Hematopoietic multipotent progenitor cell treated with erythropoietin and hydrocortisone succinate and interleukin-3 and kit ligand, for 4 days (in vitro differentiated cells): ENCODE measurements around the gene PRAMEF8.
"Not testable (repeated sequence)": the region's sequence is repeated elsewhere in the genome, so short reads cannot be mapped to it uniquely, and the experiment has no call there.

ENCODE experiments used
- DNase-seq: peaks from one replicate; pipeline ENCODE4 v3.0.0-alpha.2; 2015

PRAMEF8 gene

DNA sequence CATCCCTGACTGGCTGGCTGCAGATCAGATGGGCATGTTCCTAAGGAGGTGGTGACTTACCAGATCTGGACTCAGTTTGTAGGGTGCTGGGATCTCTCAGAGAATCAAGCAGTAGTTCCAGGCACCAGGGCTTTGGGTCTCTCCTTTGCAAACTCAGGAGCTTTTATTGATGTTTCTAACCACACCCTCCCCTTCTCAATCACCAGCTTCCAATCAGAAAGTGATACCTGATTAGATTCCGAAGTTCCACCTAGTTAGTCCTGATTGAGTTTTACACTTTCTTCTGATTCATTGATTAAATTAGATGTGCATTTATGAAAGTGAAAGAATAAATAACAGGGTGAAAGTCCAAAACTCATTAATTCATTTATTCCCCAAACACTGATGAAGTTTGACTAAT is at the start of gene PRAMEF8:
Gene PRAMEF8, minus strand, starts transcription at position 101 of the 400 bp plus-strand sequence. CDS start 1,046 bp downstream, outside the sequence.
- not testable (repeated sequence) for DNase-seq

DNA sequence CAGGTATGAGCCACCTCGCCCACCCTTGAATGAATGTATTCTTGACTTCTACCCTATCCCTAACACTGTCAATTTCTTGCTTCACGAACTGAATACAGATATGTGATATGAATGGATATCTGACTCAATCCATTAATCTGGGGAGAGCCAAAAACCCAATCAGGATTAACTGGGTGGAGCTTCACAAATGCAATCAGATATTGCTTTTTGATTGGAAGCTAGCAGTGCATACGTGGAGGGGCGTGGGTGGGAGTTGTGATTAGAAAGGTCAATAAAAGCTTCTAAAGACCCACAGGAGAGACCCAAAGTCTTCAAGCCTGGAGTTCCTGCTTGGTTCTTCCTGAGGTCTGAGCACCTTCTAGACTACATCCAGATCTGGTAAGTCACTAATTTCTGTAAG is 30.3 kb upstream of the PRAMEF8 start, which contains the start of gene PRAMEF15:
Gene PRAMEF15, plus strand, starts transcription at position 301 of the 400 bp plus-strand sequence. CDS start 2,827 bp downstream, outside the sequence.
- DNase-seq, result not testable (repeated sequence)

DNA sequence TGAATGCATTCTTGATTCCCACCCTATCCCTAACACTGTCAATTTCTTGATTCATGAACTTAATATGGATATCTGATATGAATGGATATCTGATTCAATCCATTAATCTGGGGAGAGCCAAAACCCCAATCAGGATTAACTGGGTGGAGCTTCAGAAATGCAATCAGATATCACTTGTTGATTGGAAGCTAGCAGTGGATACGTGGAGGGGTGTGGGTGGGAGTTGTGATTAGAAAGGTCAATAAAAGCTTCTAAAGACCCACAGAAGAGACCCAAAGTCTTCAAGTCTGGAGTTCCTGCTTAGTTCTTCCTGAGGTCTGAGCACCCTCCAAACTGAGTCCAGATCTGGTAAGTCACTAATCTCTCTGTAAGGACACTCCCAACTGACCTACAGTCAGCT is 18.3 kb upstream of the PRAMEF8 start, which contains the start of gene PRAMEF33:
Gene PRAMEF33, plus strand, starts transcription at position 301 of the 400 bp plus-strand sequence. CDS start 2,416 bp downstream, outside the sequence.
- not testable (repeated sequence) for DNase-seq

DNA sequence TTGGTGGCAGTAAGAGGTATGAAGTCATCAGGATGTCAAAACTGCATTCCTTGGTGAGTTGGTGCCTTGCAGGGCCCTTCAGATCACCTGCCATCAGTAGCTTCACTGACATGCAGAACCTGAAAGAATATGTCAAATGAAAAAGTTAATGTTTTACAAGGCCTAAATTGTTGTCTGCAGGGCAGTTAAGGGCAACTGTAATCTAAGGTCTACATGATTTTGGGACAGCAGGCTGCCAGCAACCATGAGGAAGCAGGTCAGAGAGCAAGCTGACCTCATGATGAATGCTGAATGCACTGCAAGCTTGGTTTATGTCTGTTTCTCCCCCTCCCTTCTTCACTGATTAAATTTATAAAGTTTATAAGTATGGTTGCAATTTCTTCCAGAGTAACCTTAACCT is 17.3 kb upstream of the PRAMEF8 start:
- not testable (repeated sequence) for DNase-seq

DNA sequence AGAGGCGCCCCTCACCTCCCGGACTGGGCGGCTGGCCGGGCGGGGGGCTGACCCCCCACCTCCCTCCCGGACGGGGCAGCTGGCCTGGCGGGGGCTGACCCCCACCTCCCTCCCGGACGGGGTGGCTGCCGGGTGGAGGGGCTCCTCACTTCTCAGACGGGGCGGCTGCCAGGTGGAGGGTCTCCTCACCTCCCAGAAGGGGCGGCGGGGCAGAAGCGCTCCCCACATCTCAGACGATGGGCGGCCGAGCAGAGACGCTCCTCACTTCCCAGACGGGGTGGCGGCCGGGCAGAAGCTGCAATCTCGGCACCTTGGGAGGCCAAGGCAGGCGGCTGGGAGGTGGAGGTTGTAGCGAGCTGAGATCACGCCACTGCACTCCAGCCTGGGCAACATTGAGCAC is 13.8 kb upstream of the PRAMEF8 start:
- DNase-seq, result not testable (repeated sequence)

DNA sequence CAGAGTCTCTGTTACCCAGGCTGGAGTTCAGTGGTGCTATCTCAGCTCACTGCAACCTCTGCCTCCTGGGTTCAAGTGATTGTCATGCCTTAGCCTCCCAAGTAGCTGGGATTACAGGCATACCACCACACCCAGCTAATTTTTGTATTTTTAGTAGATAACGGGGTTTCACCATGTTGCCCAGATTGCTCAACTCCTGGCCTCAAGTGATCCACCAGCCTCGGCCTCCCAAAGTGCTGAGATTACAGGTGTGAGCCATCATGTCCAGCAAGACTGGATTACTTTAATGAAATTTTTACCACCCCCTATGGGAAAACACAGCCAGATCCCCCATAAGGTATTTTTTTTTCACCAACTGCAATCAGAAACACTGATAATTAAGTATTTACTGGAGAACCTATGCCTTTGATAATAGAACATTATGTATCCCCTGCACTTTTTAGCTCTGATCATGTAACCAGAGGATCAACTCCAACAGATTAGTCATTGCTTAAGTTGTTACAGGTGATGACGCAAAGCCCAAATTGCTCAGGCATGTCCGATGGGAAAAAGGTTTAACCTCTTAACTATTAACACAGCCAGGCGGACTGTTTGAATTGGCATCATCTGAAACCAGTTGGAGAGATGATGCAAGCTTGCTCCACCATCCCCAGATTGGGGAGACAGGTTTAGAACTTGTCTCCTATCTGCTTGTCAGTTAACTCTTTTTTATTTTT is 12.4 kb upstream of the PRAMEF8 start:
- DNase-seq, result not testable (repeated sequence)

DNA sequence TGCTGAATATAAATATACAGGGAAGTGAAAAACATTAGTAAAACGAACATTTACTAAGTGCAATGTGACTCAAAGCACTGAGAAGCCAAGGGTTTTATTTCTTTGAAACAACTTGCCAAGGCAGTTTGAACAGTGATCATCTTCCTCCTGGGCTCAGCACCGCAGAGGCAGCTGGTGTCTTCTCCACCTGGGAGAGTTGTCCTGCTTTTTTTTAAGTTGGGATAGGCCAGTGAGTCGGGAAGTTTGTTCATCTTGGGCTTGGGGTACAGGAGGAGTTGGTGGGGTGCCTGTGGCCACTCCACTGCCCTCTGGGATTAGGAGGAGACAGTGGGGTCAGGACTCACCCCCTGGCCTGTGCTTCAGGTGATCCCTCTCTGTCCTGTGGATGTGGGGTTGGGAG is 4.1 kb upstream of the PRAMEF8 start:
- DNase-seq, result not testable (repeated sequence)

DNA sequence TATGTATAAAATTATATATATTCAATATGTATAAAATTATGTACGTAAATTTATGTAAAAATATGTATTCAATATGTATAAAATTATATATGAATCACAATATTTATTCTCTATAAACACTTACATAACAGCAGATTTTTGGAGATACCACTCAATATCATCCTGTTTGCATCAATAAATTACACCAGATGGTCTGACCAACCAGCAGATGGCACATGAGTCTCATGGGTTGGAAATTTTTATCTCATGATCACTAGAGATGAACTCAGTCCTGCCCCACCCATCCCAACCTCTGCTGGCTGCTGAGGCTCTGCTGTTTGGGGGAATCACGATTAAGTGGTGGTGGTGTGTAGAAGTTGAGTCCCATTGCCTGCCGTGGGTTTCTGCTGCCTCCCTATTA is 5.3 kb downstream of the PRAMEF8 start:
- DNase-seq, result not testable (repeated sequence)

DNA sequence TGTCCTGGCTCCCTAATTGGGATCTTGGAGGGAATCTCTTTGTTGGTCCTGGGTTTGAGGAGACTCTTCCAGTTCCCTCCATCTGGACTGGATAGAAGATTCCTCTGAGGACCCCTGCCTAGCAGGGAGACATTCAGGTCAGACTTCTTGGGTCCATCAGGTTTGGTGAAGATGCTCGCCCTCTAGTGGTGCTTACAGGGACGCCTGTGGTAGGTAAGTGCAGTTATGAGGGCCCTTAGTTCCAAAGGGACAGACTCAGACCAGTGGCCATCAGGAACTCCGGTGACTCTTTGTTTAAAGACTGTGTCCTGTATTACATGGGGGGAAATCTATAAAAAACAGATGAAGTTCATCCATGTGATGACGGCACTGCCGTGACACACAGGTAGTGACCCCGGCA is 7.9 kb downstream of the PRAMEF8 start:
- DNase-seq, result not testable (repeated sequence)

DNA sequence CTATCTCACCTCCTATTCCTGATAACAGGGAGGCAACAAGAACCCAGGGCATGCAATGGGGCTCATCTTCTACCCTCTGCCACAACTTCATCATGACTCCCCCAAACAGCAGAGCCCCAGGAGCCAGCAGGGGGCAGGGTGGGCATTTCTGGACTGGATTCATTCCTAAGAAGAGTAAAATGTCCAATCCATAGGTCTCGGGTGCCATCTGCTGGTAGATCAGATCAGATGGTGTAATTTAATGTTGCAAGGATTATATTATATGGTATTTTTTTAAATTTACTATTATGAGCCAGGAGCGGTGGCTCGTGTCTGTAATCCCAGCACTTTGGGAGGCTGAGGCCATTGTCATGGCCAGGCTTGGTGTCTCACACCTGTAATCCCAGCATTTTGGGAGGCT is 19.8 kb downstream of the PRAMEF8 start:
- DNase-seq, result not testable (repeated sequence)

DNA sequence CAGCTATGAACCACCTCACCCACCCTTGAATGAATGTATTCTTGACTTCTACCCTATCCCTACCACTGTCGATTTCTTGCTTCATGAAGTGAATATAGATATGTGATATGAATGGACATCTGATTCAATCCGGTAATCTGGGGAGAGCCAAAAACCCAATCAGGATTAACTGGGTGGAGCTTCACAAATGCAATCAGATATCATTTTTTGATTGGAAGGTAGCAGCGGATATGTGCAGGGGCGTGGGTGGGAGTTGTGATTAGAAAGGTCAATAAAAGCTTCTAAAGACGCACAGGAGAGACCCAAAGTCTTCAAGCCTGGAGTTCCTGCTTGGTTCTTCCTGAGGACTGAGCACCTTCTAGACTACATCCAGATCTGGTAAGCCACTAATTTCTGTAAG is 31.0 kb downstream of the PRAMEF8 start, which contains the start of gene PRAMEF5:
Gene PRAMEF5, plus strand, starts transcription at position 301 of the 400 bp plus-strand sequence. CDS start 5,071 bp downstream, outside the sequence.
- DNase-seq, result not testable (repeated sequence)

DNA sequence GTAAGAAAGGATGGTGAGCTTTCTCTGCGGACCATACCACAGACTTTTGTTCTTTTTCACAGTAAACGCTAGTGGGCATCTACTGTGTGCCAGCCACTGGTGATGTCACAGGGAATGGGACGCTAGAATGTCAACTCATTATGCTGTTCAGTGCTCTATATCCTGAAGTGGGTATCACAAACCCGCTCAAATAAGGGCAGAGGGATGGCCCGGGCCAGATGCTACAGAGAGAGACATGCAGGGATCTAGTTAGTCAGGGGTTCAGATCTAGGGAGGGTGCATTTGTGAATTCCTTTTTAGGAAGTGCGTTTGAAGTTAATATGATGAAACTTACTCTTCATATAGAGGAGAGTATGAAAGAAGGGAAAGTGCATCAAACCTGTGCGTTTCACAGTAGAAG is 37.8 kb downstream of the PRAMEF8 start:
- not testable (repeated sequence) for DNase-seq

DNA sequence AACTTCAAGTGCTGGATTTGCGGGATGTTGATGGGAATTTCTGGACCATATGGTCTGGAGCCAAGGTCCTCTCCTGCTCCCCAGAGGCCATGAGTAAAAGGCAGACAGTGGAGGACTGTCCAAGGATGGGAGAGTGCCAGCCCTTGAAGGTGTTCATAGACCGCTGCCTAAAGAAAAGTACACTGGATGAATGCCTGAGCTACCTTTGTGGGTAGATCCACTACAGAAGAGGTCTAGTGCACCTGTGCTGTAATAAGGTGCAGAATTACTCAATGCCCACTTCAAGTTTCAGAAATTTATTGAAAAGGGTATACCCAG is 38.4 kb downstream of the PRAMEF8 start:
- not testable (repeated sequence) for DNase-seq

DNA sequence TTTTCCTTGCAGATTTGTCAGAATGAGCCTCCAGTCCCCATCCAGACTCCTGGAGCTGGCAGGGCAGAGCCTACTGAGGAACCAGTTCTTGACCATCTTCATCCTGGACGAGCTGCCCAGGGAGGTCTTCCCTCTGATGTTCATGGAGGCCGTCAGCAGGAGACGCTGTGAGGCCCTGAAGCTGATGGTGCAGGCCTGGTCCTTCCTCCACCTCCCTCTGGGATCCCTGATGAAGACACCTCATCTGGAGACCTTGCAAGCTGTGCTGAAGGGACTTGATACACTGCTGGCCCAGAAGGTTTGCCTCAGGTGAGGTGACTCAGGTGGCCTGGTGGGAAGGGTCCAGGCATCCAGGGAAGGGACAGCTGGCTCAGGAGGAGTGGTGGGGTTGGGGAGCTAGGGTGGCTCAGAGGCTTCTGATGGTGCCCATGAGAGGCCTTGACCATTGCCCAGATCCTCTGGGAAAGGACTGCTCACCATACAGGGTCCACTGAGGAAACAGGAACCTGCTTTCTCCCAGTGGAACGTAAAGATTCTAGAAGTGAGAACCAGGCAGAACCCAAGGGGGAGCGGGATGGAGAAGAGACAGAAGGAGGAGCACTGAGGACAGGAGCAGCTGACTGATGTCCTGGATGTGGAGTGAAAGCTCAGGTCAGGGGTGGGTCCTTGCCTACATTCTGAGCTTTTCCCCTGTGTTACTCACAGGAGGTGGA is 38.9 kb downstream of the PRAMEF8 start:
- DNase-seq, result not testable (repeated sequence)

DNA sequence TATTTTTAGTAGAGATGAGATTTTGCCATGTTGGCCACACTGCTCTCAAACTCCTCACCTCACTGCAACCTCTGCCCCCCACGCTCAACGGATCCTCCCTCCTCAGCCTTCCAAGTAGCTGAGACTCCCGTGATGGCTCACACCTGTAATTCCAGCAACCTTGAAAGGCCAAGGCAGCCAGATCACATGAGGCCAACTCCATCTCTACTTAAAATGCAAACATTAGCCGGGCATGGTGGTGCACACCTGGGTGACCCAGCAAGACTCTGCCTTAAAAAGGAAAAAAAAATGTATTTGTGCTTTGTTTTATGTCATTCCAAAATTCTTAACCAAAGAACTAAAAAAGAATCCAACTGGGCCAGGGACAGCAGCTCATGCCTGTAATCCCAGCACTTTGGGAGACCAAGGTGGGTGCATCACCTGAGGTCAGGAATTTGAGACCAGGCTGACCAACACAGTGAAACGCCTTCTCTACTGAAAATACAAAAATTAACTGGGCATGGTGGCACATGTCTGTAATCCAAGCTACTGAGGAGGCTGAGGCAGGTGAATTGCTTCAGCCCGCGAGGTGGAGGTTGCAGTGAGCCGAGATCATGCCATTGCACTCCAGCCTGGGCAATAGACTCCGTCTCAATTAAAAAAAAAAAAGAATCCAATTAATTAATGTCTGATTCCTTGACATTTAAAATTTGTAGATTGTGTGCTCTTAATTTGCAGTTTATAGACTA is 41.2 kb downstream of the PRAMEF8 start:
- DNase-seq, result not testable (repeated sequence)

DNA sequence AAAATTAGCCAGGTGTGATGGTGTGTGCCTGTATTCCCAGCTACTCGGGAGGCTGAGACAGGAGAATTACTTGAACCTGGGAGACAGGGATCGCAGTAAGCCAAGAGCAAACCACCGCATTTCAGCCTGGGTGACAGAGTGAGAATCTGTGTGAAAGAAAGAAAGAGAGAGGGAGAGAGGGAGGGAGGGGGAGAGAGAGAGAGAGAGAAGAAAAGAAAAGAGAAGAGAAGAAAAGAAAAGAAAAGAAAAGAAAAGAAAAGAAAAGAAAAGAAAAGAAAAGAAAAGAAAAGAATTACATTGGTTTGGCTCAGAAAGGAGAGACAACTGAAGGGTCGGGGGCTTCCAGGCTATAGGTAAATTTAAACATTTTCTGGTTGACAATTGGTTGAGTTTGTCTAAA is 45.3 kb downstream of the PRAMEF8 start:
- not testable (repeated sequence) for DNase-seq

DNA sequence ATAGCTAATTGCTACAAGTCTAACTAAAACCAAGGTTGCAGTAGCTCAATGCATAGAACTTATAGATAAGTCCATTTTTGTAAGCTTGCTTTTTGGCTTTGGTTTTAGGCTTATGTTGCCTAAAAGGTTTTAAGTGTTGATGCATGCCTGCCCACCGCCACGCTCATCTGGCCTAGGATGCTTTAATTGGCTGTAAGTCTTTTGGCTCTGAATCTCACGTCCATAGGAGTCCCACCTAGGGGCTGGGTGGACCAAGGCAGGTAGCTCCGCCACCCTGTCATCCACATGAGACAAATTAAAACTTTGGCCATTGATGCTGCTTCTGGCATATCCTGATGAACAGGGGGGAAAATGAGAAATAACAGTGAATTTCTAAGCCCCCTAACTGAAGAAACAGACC is 47.4 kb downstream of the PRAMEF8 start:
- DNase-seq, result not testable (repeated sequence)

DNA sequence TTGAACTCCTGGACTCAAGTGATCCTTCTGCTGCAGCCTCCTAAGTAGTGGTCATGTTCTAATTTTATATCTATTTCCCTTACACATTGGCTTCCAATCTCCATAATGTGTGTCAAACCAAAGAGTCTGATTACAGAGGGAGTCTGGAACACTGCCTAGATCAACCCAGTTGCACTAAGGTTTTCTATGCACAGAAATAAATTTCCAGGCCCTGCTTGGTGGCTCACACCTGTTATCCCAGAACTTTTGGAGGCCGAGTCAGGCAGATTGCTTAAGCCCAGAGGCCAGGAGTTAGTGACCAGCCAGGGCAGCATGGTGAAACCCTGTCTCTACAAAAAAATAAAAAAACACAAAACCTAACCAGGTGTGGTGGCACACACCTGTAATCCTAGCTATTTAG is 50.9 kb downstream of the PRAMEF8 start:
- DNase-seq, result not testable (repeated sequence)

DNA sequence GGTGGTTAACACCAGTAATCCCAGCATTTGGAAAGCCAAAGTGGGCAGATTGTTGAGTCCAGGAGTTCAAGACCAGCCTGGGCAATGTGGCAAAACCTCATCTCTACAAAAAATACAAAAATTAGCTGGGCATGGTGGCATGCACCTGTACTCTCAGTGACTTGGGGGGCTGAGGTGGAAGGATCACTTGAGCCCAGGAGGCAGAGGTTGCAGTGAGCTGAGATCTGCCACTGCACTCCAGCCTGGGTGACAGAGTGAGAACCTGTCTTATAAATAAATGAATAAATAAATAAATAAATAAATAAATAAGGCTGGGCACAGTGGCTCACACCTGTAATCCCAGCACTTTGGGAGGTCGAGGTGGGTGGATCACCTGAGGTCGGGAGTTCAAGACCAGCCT is 52.9 kb downstream of the PRAMEF8 start:
- not testable (repeated sequence) for DNase-seq
